Skeletal muscle satellite cell (primary cell): ENCODE results near the gene TUBGCP2. TPM values are rescaled to one million over a fixed set of nuclear protein-coding genes. Genes with fewer than 3 reads are reported as not detected.

Source experiments
- H3K27me3 ChIP-seq: 2 replicates; pipeline ENCODE4 v1.7.0; 2013; ENCODE audit warnings: low read length; ENCODE audit not compliant: control insufficient read depth, insufficient read depth
- H3K36me3 ChIP-seq: 2 replicates; pipeline ENCODE4 v1.7.0; 2013; ENCODE audit warnings: mild to moderate bottlenecking, control low read depth, low read length; ENCODE audit not compliant: insufficient read depth
- H3K4me1 ChIP-seq: 2 replicates; pipeline ENCODE4 v1.7.0; 2013; ENCODE audit warnings: low read length; ENCODE audit not compliant: control insufficient read depth, insufficient read depth
- H3K4me2 ChIP-seq: 2 replicates; pipeline ENCODE4 v1.7.0; 2013; ENCODE audit warnings: mild to moderate bottlenecking, low read length
- H3K4me3 ChIP-seq: 2 replicates; pipeline ENCODE4 v1.7.0; 2013; ENCODE audit warnings: low read length
- H3K9ac ChIP-seq: 2 replicates; pipeline ENCODE4 v1.7.0; 2013; ENCODE audit warnings: mild to moderate bottlenecking, low read depth, low read length, moderate library complexity
- H3K9me3 ChIP-seq: replicated peaks from 2 replicates; pipeline ENCODE4 v1.7.0; 2013; ENCODE audit warnings: mild to moderate bottlenecking, control low read depth, low read length
- total RNA-seq: library from RNA; depleted of rRNA; stranded (reverse); fragments of >200 nt; gene quantifications from 2 replicates; pipeline ENCODE4 v1.2.3, GENCODE V29; 2012; rRNA removed

TUBGCP2 gene
- 53.0 and 58.1 TPM in 2 replicates for total RNA-seq

DNA sequence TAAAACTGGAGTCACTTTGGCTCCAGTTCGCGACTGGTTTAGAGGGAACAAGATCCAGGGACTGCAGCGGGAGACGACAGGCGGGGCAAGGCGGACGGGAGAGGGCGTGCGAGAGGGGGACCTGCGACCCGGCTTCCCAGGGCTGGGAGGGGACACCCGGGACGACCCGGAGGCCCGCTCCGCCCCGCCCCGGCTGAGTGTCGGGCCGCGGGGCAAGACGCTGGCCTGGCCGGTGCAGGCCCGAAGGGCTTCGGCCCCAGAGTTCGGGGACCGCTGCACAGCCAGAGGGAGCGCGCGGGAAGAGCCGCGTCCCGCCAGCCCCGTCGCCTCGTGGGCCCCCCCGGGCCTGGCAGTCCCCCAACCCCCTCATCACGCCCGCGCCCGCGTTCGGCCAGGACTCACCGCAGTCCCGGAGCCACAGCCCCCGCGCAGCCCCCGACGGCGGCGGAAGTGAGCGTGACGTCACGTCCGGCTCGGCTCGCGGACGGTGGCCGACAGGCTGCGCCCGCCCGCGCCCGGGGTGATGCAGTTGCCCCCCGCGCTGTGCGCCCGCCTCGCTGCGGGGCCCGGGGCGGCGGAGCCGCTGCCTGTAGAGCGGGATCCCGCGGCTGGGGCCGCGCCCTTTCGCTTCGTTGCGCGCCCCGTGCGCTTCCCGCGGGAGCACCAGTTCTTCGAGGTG lies at the start of gene TUBGCP2, which contains the start of gene ZNF511:
Gene TUBGCP2, minus strand, starts transcription at position 452 of the 679 bp plus-strand sequence. CDS start 5,931 bp downstream, outside the sequence.
Gene ZNF511, plus strand, starts transcription at position 494 of the 679 bp plus-strand sequence. Its CDS starts 30 bp downstream, at position 524.
- H3K9ac ChIP-seq = peak within 1 kb of the TSS; percentile 100
- peak within 1 kb of the TSS; percentile 100 for H3K4me2 ChIP-seq
- peak within 1 kb of the TSS; percentile 100 for H3K4me3 ChIP-seq
- H3K27me3 ChIP-seq = no peaks in the 10 kb centered on the region
- no peaks in the 10 kb centered on the region for H3K9me3 ChIP-seq
- peaks cover 11% of the 10 kb centered on the region for H3K36me3 ChIP-seq
- peaks cover 20% of the 10 kb centered on the region for H3K4me1 ChIP-seq

- Histone ChIP-seq H3K27me3 (no peaks in the 10 kb centered on the region), H3K9me3 (no peaks in the 10 kb centered on the region), H3K9ac (peak within 1 kb of the TSS; percentile 87), H3K4me2 (peak within 1 kb of the TSS; percentile 91), H3K4me3 (peak within 1 kb of the TSS; percentile 80), H3K4me1 (peaks cover 17% of the 10 kb centered on the region), H3K36me3 (peaks cover 7% of the 10 kb centered on the region)
These were observed 48.9 kb upstream of the TUBGCP2 start, which contains the start of gene FUOM for GRCh38 chr10:133357285-133358161. Gene FUOM (minus strand): TSS chr10:133358019. CDS start chr10:133358007, 12 bp downstream.

GRCh38 chr10:133356549-133357284 lies 48.0 kb upstream of the TUBGCP2 start:
- H3K4me1 ChIP-seq = peaks cover 17% of the 10 kb centered on the region
- peak overlapping the region; percentile 91 for H3K4me2 ChIP-seq
- peak overlapping the region; percentile 87 for H3K9ac ChIP-seq
- H3K27me3 ChIP-seq = peaks cover 3% of the 10 kb centered on the region
- H3K4me3 ChIP-seq = peak overlapping the region; percentile 80
- H3K9me3 ChIP-seq = no peaks in the 10 kb centered on the region
- H3K36me3 ChIP-seq = peaks cover 3% of the 10 kb centered on the region

GRCh38 chr10:133355991-133356390 lies 47.3 kb upstream of the TUBGCP2 start:
- no peaks in the 10 kb centered on the region for H3K9me3 ChIP-seq
- peaks cover 17% of the 10 kb centered on the region for H3K4me1 ChIP-seq
- no peaks in the 10 kb centered on the region for H3K36me3 ChIP-seq
- peaks cover 3% of the 10 kb centered on the region for H3K27me3 ChIP-seq
- peak overlapping the region; percentile 91 for H3K4me2 ChIP-seq
- no peak overlapping the region for H3K4me3 ChIP-seq
- H3K9ac ChIP-seq = no peak overlapping the region

- no peaks in the 10 kb centered on the region for H3K36me3 ChIP-seq
- H3K27me3 ChIP-seq = peaks cover 3% of the 10 kb centered on the region
- no peak overlapping the region for H3K4me2 ChIP-seq
- peaks cover 17% of the 10 kb centered on the region for H3K4me1 ChIP-seq
- H3K9me3 ChIP-seq = no peaks in the 10 kb centered on the region
- no peak overlapping the region for H3K4me3 ChIP-seq
- no peak overlapping the region for H3K9ac ChIP-seq
These were observed 46.6 kb upstream of the TUBGCP2 start for GRCh38 chr10:133355266-133355665.

GRCh38 chr10:133354672-133355240 lies 46.1 kb upstream of the TUBGCP2 start:
- Histone ChIP-seq H3K36me3 (no peaks in the 10 kb centered on the region), H3K9me3 (no peaks in the 10 kb centered on the region), H3K9ac (no peak overlapping the region), H3K27me3 (peaks cover 3% of the 10 kb centered on the region), H3K4me2 (no peak overlapping the region), H3K4me3 (no peak overlapping the region), H3K4me1 (peaks cover 17% of the 10 kb centered on the region)

DNA sequence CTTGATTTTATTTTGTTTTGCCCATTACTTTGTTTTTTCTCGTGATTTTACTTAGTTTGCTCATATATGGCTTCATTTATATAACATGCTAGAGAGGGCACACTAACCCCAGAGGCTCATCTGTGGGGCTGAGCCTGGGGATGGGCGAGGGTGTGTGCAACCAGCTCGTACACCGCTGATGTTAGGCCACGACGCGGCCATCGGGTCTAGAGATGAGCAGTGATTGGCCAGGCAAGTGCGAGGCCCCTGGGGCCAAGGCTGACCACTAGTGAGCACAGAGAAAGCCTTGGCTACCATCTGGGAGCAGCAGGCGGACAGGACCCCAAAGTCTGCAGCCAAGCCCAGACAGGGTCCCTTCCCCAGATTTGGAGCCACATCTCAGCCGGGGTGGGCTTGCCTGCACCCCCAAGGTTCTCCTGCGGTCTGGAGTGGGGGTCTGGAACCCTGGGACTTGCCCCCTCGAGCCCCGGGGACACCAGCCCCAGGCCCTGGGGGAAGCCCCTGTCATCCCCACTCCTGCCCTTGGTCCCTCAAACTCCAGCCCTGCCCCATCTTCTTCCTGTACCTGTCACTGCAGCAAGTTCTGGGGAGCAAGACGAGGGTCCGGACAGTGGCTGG lies 45.4 kb upstream of the TUBGCP2 start:
- H3K4me1 ChIP-seq = peaks cover 17% of the 10 kb centered on the region
- no peak overlapping the region for H3K4me2 ChIP-seq
- no peak overlapping the region for H3K9ac ChIP-seq
- no peaks in the 10 kb centered on the region for H3K9me3 ChIP-seq
- H3K4me3 ChIP-seq = no peak overlapping the region
- no peaks in the 10 kb centered on the region for H3K36me3 ChIP-seq
- H3K27me3 ChIP-seq = peaks cover 3% of the 10 kb centered on the region

GRCh38 chr10:133353202-133353959 lies 44.7 kb upstream of the TUBGCP2 start:
- Histone ChIP-seq H3K4me3 (no peak overlapping the region), H3K4me1 (peaks cover 17% of the 10 kb centered on the region)

DNA sequence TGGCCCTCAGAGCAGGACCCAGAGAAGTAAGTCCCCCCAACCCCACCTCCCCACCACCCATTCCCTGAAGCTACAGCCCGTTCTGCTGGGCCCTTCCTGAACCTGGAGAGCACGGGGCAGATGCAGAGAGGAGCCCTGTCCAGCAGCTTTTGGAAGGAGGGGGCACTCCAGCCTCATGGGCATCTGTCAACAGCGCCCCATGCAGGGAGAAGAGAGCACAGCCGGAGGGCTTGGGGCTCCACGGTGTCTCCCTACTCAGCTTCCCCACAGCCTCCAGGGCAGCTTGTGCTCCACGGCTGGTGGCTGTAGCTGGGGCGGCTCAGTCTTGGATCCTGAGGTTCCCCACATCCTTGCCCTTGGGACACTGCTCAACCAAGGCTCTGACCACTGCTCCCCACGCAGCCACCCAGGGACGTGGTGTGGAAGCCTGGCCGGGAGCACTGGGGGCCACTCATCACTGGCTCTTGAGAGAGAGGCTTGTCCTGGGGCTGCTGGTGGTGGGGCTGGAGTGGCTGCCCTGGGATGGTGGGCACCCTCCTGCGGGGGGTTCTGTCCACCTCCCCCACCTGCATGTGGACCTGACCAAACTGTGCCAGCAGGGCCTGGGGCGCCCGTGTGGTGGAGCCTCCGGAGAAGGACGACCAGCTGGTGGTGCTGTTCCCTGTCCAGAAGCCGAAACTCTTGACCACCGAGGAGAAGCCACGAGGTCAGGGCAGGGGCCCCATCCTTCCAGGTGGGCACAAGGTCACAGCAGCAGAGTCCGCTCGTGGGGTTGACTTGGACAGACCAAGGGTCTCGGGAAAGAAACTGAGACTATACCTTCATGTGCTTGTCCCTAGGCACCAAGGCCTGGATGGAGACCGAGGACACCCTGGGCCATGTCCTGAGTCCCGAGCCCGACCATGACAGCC lies 43.0 kb upstream of the TUBGCP2 start:
- H3K9ac ChIP-seq = no peak overlapping the region
- peaks cover 3% of the 10 kb centered on the region for H3K27me3 ChIP-seq
- H3K9me3 ChIP-seq = no peaks in the 10 kb centered on the region
- no peak overlapping the region for H3K4me2 ChIP-seq
- no peaks in the 10 kb centered on the region for H3K36me3 ChIP-seq
- peaks cover 6% of the 10 kb centered on the region for H3K4me1 ChIP-seq
- H3K4me3 ChIP-seq = no peak overlapping the region

More at GRCh38 chr10:133353202-133353959, 44.7 kb upstream of the TUBGCP2 start:
- H3K27me3 ChIP-seq = peaks cover 3% of the 10 kb centered on the region
- no peak overlapping the region for H3K4me2 ChIP-seq
- H3K9ac ChIP-seq = no peak overlapping the region
- H3K9me3 ChIP-seq = no peaks in the 10 kb centered on the region
- no peaks in the 10 kb centered on the region for H3K36me3 ChIP-seq
